Suprapubic skin (tissue), 4 donors: ENCODE results near the gene EEIG2. TPM values are rescaled to one million over a fixed set of nuclear protein-coding genes. Genes with fewer than 3 reads are reported as not detected.
A peak's percentile ranks its signal among the peaks of the same experiment; 100 is the strongest.

Source experiments
- DNase-seq, 2 donors: peaks; one replicate each; pipeline ENCODE4 v3.0.0-alpha.2; 2019; ENCODE audit warnings: low spot score in 2 of 2
- H3K27ac ChIP-seq: fragments of 200-600 bp; sonication (generic); one replicate; pipeline ENCODE4 v1.5.1; 2019
- H3K27me3 ChIP-seq: fragments of 200-600 bp; sonication (generic); one replicate; pipeline ENCODE4 v1.5.1; 2019
- H3K36me3 ChIP-seq: fragments of 200-600 bp; sonication (generic); one replicate; pipeline ENCODE4 v1.5.1; 2019
- H3K4me1 ChIP-seq: fragments of 200-600 bp; sonication (generic); one replicate; pipeline ENCODE4 v1.5.1; 2019
- H3K4me3 ChIP-seq: fragments of 200-600 bp; sonication (generic); one replicate; pipeline ENCODE4 v1.5.1; 2019; ENCODE audit warnings: mild to moderate bottlenecking
- H3K9me3 ChIP-seq: fragments of 200-600 bp; sonication (generic); one replicate; pipeline ENCODE4 v1.5.1; 2019
- CTCF ChIP-seq, 2 donors: fragments of 200-600 bp in 1 of 2; fragments of 450-650 bp in 1 of 2; sonication (generic) in 1 of 2; IDR thresholded peaks; one replicate each; pipeline ENCODE4 v1.5.1; 2016 to 2019; ENCODE audit warnings: antibody characterized with exemption in 2 of 2, mild to moderate bottlenecking in 1 of 2, moderate library complexity in 1 of 2
- EP300 ChIP-seq: sonication (generic); formaldehyde crosslinking; IDR thresholded peaks from one replicate; pipeline ENCODE4 v1.6.1; 2017; ENCODE audit warnings: antibody characterized with exemption
- POLR2A ChIP-seq, 2 donors: fragments of 450-650 bp; IDR thresholded peaks; one replicate each; pipeline ENCODE4 v1.6.1; 2017; ENCODE audit warnings: antibody characterized with exemption in 2 of 2, mild to moderate bottlenecking in 2 of 2, moderate library complexity in 2 of 2
- POLR2AphosphoS5 ChIP-seq, 3 donors: sonication (generic); formaldehyde crosslinking; IDR thresholded peaks; one replicate each; pipeline ENCODE4 v1.6.1; 2017; ENCODE audit warnings: antibody characterized with exemption in 3 of 3
- WGBS: methylation state at CpG from one replicate; pipeline ENCODE4 v1.1.5; 2018; 5-methylcytosine and 5-hydroxymethylcytosine counted together
- total RNA-seq, 4 donors: library from RNA; depleted of rRNA; stranded (reverse); fragments of >200 nt; gene quantifications; one replicate each; pipeline ENCODE4 v1.1.0, GENCODE V29; 2016

EEIG2 gene
- total RNA-seq, 4 donors from 2014 or later: 5.8 to 6.8 (median 6.4) TPM

DNA sequence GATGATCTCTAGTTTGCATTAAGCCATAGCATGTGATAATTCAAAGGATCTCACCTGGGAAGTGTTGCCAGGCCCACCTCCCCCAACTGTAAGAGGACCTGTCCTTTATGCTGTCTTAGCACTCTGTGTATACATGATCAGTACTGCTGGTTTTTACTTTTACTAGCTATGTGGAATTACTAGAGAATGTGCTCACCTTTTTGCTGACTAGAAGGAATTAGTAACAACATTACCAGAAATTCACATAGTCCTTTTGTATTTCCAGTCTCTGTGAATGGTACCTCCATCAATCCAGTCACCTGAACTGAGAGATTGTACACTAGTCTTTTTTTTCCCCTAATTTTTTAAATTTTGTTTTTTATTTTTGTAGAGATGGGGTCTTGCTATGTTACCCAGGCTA lies 46.6 kb downstream of the EEIG2 start:
- no peak for TF ChIP-seq POLR2AphosphoS5 (IDR thresholded peaks at IDR 0.05)
- no peak for TF ChIP-seq POLR2A (IDR thresholded peaks at IDR 0.05)
- no peak for TF ChIP-seq EP300
- TF ChIP-seq CTCF (IDR thresholded peaks at IDR 0.05): no peak
- DNase-seq: no peak
- Histone ChIP-seq H3K4me1 (peaks cover 13% of the 10 kb centered on the region), H3K27ac (no peak overlapping the region), H3K36me3 (no peaks in the 10 kb centered on the region), H3K9me3 (no peaks in the 10 kb centered on the region), H3K4me3 (no peak overlapping the region), H3K27me3 (no peaks in the 10 kb centered on the region)

- DNase-seq: no peak
- H3K27ac ChIP-seq: peak overlapping the region; percentile 29
Measured at GRCh38 chr1:108609483-108610049, 49.7 kb downstream of the EEIG2 start.

More at GRCh38 chr1:108609483-108610049, 49.7 kb downstream of the EEIG2 start:
- 59% methylated on average over 11 of the region's 11 CpGs for WGBS
- H3K9me3 ChIP-seq: no peaks in the 10 kb centered on the region
- no peaks in the 10 kb centered on the region for H3K27me3 ChIP-seq
- peaks cover 8% of the 10 kb centered on the region for H3K36me3 ChIP-seq
- peaks cover 13% of the 10 kb centered on the region for H3K4me1 ChIP-seq
- no peak overlapping the region for H3K4me3 ChIP-seq
- TF ChIP-seq POLR2A (IDR thresholded peaks at IDR 0.05): no peak
- no peak for TF ChIP-seq POLR2AphosphoS5 (IDR thresholded peaks at IDR 0.05)
- TF ChIP-seq EP300: no peak
- no peak for TF ChIP-seq CTCF (IDR thresholded peaks at IDR 0.05)

Other genes with a start within 250 kb of the EEIG2 start
- not detected for gene NBPF6, start 109.8 kb upstream of the EEIG2 start, total RNA-seq
- gene HENMT1, start 101.0 kb downstream of the EEIG2 start, total RNA-seq: 1 to 10 TPM; 1.8 to 4.6 (median 2.4) TPM
- 10 to 100 TPM; 17.5 to 58.4 (median 25.4) TPM for gene PRPF38B, start 132.2 kb downstream of the EEIG2 start, total RNA-seq
- under 1 TPM in 1 of 4 donors, not detected in 3; 0.24 TPM for gene FNDC7, start 152.8 kb downstream of the EEIG2 start, total RNA-seq
- 100 to 1,000 TPM in 1 of 4 donors, 10 to 100 TPM in 3; 48.8 to 137 (median 66.3) TPM for gene STXBP3, start 186.6 kb downstream of the EEIG2 start, total RNA-seq